Effector CD4-positive, alpha-beta T cell (primary cell): ENCODE measurements around the gene RHEB.
"Not testable (repeated sequence)": the region's sequence is repeated elsewhere in the genome, so short reads cannot be mapped to it uniquely, and the experiment has no call there.

Experiments used
- DNase-seq: peaks from one replicate; pipeline ENCODE4 v3.0.0-alpha.2; 2020
- total RNA-seq: gene quantifications from one replicate; lab custom pipeline; 2026; lab: John Stamatoyannopoulos, UW

The RHEB gene
- 49.2 reads per million, percentile 68 among the genes with 10 or more reads in this experiment for total RNA-seq

- peak; percentile 93 for DNase-seq
Measured at GRCh38 chr7:151519765-151520418, at the start of gene RHEB. TSS of gene RHEB (minus strand) at chr7:151519895. CDS start at chr7:151519511, 384 bp downstream.

DNA sequence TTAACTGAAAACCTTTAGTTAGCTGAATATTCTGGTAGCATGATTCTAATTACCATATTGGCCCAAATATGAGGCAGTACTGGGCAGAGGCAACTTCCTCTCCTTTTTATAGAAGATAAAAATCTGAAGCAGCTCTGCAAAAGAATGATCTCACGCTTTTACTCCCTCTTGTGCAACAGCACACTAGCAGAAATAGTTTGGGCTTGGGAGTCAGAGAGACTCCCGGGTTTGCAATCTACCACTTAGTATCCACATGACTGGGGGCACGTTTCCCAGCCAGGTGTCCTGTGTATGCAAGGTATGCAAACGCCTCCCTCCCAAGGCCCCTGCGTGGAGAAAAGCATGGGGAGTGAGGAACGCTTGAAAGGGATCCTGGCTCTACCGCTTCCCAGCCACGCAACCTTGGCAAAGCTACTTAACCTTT is 47.2 kb upstream of the RHEB start:
- DNase-seq = no peak

DNA sequence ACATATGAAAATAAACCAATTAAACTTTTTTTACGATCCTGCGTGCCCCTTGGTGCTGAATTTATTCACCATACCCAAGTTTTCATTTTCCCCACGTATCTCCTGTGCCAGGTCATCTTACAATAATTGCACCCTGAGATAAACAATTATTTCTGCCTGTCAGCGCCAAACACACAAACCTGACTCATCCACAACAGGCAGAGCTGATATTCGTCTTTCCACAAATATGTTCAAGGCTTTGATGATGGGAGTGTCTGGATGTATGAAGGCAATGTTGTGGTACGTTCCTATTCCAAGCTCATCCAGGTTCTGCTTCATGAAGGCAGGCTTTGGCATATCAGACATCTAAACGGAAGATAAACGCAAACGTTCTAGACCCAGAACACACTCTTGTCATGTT is 45.8 kb upstream of the RHEB start:
- DNase-seq = no peak

DNA sequence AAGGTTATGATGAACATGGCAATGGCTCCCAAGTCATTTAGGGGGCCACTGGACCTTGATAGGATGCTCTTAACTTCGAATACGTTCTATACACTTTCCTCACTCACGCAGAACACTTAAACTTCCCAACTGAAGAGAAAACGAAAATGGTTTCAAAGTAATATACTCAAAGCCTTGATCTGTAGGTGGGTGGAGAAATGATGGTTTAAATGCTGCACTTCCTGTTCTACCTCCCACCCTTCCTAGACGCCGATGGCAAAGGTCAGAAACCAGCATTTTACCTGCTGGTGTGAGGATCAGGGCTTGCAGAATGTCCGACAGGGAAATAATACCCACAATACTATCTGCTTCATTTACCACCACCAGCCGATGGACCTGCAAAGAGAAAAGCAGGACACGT is 40.5 kb upstream of the RHEB start:
- DNase-seq = no peak

DNA sequence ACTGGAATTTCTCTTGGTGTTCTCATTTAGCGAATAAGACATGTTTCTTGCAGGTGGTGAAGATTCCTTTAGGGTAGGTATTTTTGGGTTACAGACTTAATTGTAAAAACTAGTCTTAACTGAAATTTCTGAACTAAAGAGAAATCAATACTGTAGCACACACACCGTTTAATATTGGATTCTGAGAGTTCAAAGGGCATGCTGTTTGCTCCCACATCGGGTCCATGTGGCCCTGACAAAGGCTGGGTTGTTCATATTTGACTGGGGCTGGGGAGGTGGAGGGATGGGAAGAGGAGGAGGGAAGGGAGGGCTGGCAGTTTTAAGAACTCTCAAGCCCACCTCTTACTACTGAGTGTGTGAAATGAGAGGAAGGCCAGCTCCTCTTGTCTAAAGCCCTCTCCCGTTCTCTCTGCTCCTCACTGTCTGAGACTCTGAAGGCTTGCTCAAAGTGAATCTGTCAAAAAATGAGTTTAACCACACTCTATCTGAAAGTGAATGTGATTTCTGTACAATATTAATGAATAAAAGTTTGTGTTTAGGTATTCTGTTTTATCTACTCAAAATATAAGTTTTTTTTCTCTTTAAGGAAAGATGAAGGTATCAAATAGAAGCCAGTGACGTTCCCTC is 40.0 kb upstream of the RHEB start:
- DNase-seq = no peak

- DNase-seq = no peak
Measured at GRCh38 chr7:151558575-151558974, 38.9 kb upstream of the RHEB start.

DNA sequence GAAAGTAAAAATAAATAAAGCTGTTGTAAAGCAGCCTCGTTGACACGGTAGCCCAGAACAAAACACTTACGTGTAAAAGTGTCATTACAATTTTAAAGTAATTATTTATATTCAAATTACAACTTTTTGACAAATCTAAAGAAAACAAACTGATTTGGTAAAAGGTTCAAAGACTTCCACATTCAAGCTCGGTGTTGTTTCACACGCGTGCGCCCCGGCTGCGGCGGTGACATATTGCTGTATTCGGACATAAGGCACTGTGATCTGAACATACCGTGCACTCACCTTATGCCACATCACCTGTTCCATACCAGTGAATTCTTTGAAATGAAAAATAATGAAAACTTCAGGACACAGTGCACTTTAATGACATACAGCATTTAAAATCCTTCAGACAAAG is 36.9 kb upstream of the RHEB start:
- no peak for DNase-seq

- DNase-seq = no peak
Measured at GRCh38 chr7:151553356-151553755, 33.7 kb upstream of the RHEB start.

- DNase-seq = no peak
Measured at GRCh38 chr7:151552352-151553028, 32.8 kb upstream of the RHEB start.

- no peak for DNase-seq
Measured at GRCh38 chr7:151551820-151552219, 32.1 kb upstream of the RHEB start.

DNA sequence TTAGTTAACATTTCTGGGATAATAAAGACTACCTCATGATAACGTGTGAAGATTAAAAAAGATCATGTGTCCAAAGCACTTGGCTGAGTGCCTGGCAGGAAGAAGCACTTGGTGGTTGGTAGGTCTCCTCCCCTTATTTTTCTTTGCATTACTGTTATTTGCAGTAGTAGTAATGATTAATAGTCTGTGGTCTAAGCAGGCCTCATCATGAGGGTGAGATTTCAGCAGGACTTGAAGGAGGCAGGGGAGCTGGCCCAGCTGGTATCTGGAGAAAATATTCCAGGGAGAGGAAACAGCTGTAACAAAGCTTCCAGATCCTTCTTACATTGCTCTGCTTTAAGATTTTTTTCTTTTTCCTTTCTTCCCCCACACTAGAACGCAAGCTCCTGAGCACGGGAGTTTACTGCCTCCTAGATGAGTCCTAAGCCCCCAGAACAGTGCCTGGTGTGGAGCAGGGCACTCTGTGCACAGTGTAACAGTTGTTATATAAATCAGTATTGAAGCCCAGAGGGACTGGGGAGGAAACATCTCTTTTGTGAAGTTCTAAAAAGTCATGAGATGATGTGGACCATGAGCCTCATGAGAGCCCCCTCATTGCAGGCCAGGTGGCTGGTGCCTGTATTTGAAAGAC is 31.1 kb upstream of the RHEB start:
- no peak for DNase-seq

- DNase-seq = no peak
Measured at GRCh38 chr7:151549644-151550043, 29.9 kb upstream of the RHEB start.

GRCh38 chr7:151549083-151549482 is 29.4 kb upstream of the RHEB start:
- no peak for DNase-seq

DNA sequence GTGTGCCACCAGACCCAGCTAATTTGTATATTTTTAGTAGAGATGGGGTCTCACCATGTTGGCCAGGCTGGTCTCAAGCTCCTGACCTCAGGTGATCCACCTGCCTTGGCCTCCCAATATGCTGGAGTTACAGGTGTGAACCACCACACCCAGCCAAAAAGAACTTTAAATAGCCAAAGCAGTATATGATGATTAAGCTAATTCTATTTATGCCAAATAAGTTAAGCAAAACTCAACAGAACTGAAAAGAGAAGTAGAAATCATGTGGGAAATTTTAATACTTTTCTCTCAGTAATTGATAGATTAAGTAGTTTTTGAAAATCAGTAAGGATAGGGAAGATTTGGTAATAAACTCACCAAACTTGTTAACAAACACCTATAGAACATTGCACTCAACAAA is 24.5 kb upstream of the RHEB start:
- DNase-seq = no peak

DNA sequence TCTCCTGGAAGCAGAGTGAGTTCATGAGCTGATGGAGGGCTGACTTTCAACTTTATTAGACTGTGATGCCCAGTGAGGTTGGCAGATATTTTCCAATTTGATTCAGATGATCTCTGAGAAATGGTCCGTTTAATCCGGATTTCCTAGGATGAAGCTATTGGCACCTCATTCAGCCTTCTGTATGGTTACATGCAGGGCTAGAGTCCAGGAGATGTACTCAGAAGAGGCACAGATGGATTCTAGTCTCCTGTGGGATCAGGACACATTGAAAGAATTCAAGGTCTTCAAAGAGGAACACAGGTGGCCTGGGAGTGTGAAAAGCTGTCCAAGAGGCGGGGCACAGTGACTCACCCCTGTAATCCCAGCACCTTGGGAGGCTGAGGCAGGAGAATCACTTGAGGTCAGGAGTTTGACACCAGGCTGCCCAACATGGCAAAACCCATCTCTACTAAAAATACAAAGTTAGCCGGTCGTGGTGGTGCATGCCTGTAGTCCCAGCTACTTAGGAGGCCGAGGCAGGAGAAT is 23.0 kb upstream of the RHEB start:
- no peak for DNase-seq

DNA sequence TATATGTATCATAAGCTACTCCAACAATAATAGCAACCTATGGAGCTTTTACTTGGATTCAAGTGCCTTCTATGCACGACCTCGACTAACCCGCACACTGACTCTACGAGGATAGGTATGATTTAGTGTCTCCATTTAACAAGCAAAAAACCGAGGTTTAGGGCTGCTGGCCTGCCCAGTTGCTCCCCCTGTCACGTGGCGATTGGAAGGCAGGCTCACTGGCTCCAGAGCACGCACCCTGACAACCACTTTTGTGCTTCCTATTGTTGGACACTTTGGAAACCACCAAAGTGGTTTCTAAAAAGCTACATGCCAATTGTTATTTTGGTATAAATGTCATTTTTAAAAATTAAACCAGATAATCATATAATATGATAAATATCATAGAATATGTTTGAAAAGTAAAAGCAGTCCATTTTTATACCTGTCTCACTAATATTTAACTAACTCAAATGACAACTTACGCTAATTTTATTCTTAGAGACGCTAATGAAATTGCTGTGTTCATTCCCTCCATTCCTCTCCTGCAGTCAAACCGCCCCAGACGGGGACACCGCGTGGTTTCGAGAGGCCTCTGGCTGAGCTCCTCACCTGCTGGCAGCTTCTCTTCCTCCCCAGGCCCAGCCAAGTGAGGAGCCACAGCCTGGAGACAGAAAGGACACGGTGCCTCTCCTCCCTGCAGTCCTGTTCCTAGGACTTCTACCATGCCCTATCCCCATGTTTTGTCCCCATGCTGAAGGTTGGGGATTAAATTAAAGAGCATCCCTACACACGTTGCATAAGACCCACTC is 22.2 kb upstream of the RHEB start:
- no peak for DNase-seq

GRCh38 chr7:151540146-151540545 is 20.5 kb upstream of the RHEB start:
- no peak for DNase-seq

GRCh38 chr7:151539088-151539671 is 19.5 kb upstream of the RHEB start:
- no peak for DNase-seq

GRCh38 chr7:151537818-151538561 is 18.3 kb upstream of the RHEB start:
- DNase-seq = no peak

- DNase-seq = not testable (repeated sequence)
Measured at GRCh38 chr7:151536178-151536577, 16.5 kb upstream of the RHEB start.

- DNase-seq = no peak
Measured at GRCh38 chr7:151529842-151530241, 10.1 kb upstream of the RHEB start.
